Neutrophil (primary cell): ENCODE data around the gene MTG2.

ENCODE experiments used
- H3K27ac ChIP-seq: fragments of 200-600 bp; sonication (generic); 2 replicates; pipeline ENCODE4 v1.5.1; 2016; ENCODE audit warnings: mild to moderate bottlenecking, moderate library complexity
- H3K27me3 ChIP-seq: fragments of 200-600 bp; sonication (generic); 2 replicates; pipeline ENCODE4 v1.6.0; 2016; ENCODE audit warnings: mild to moderate bottlenecking
- H3K36me3 ChIP-seq: fragments of 200-600 bp; sonication (generic); 2 replicates; pipeline ENCODE4 v1.5.1; 2017
- H3K4me1 ChIP-seq, 2 experiments: fragments of 200-600 bp in 1 of 2; sonication (generic) in 1 of 2; 1 replicate in 1 of 2; 2 replicates in 1 of 2; pipeline versions ENCODE4 v1.5.1 to v1.6.1; 2013 to 2016; ENCODE audit warnings: low read depth in 1 of 2, low read length in 1 of 2, mild to moderate bottlenecking in 1 of 2, moderate library complexity in 1 of 2; ENCODE audit not compliant: control insufficient read depth in 1 of 2, insufficient read depth in 1 of 2
- H3K4me3 ChIP-seq, 2 experiments: fragments of 200-600 bp in 1 of 2; sonication (generic) in 1 of 2; 1 replicate in 1 of 2; 2 replicates in 1 of 2; pipeline ENCODE4 v1.5.1; 2013 to 2016; ENCODE audit warnings: low read depth in 1 of 2, low read length in 1 of 2, mild to moderate bottlenecking in 1 of 2, moderate library complexity in 1 of 2
- H3K9me3 ChIP-seq: fragments of 200-600 bp; sonication (generic); 2 replicates; pipeline ENCODE4 v1.5.1; 2016
- CTCF ChIP-seq: fragments of 200-600 bp; sonication (generic); IDR thresholded peaks from 2 replicates; pipeline ENCODE4 v1.5.1; 2016; ENCODE audit warnings: antibody characterized with exemption

Gene MTG2

GRCh38 chr20:62217913-62218773 lies 35.3 kb downstream of the MTG2 start:
- TF ChIP-seq CTCF = no peak
- no peak overlapping the region for H3K27ac ChIP-seq
- peaks cover 4 to 13% of the 10 kb centered on the region in 2 experiments for H3K4me1 ChIP-seq
- no peak overlapping the region for H3K4me3 ChIP-seq
- no peaks in the 10 kb centered on the region for H3K36me3 ChIP-seq
- no peaks in the 10 kb centered on the region for H3K9me3 ChIP-seq
- peaks cover 94% of the 10 kb centered on the region for H3K27me3 ChIP-seq

DNA sequence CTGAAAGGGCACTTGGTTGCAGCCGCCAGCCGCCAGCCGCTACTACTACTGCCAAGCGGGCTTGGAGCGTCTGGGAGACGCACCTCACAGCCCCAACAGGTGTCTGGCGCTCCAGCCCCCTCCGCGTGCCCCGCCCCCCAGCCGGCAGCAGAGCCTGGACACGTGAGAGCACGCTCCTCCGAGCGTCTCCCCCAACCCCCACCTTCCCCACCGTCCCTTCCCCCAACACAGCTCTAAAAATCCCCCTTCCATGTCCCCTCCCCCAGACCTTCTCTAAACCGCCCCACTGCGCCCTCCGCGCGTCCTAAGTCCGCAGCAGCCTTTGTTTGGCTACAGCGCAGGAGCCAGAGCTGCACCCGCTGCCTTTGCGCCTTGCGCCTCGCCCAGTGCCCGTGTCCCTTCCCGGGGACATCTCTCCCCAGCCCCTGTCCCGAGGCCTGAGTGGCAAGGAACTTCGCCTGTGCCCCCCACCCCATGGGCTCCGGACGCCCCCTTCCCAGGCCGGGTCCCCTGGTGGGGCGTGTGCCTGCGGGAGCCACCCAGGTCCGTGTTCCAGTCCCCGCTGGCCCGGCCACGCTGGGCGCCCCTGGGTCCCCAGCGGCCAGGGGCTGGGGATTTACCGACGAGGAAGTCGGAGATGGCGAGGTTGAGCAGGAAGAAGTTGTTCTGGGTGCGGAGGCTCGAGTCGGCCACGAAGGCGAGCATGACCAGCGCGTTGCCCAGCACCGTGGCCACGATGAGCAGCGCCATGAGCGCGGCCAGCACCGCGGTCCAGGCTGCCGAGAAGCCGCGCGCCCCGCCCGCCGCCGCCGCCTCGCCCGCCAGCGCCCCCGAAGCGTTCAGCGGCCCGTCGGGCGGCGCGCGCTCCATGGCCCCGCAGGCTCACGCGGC lies 36.5 kb downstream of the MTG2 start:
- H3K4me3 ChIP-seq = peak overlapping the region; percentile 17 to 36
- no peaks in the 10 kb centered on the region for H3K9me3 ChIP-seq
- no peaks in the 10 kb centered on the region for H3K36me3 ChIP-seq
- H3K27me3 ChIP-seq = peaks cover 99% of the 10 kb centered on the region
- no peak for TF ChIP-seq CTCF
- H3K4me1 ChIP-seq = peaks cover 4 to 13% of the 10 kb centered on the region in 2 experiments
- no peak overlapping the region for H3K27ac ChIP-seq

- Histone ChIP-seq H3K4me1 (peaks cover 4 to 13% of the 10 kb centered on the region in 2 experiments), H3K27me3 (peaks cover 99% of the 10 kb centered on the region), H3K9me3 (no peaks in the 10 kb centered on the region), H3K27ac (no peak within 1 kb of the TSS), H3K4me3 (peak within 1 kb of the TSS; percentile 17 to 36), H3K36me3 (no peaks in the 10 kb centered on the region)
- TF ChIP-seq CTCF = no peak
Observed at GRCh38 chr20:62219992-62220665, 37.3 kb downstream of the MTG2 start, which contains the start of gene HRH3. TSS of gene HRH3 (minus strand) at chr20:62220278. CDS start at chr20:62219970, 308 bp downstream.

DNA sequence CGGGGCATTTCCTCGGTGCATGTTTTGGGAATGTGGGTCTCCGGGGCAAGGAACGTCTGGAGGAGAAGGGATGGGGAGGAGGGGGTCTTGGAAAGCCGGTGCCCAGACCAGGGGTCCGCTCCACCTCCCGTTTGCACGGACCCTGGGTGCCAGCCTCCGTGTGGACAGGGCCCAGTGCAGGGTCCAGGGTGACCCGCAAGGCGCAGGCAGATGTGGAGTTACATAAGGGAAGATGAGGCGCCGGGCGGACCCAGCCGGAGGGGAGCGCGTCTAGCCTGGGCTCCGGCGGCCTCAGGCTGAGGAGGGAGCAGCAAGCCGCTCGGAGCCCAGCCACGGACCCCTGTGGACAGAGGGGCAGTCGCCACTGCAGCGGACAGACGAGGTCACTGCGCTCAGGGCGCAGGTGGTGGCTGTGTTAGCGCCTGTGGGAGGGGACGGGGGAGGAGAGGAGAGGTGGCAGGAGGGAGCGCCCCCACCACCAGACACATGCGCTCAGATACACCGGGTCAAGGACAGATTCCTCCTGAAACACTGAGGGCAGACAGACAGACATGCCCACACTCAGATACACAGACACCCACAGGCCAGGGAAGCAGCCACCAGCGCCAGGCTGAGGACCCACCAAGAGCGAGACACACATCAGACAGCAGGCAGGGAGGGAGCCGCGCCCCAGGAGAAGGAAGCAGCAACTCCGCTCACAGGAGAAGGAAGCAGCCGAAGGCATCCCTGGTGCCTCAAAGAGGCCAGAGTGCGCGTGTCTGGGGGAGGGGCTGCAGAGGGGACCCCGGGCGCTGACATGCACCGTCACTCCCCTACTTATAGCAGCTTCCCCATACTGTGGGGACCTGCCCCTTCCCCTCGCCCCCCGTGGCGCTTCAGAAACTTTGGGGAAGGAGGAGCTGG lies 38.1 kb downstream of the MTG2 start:
- TF ChIP-seq CTCF = no peak
- H3K4me3 ChIP-seq = peak overlapping the region in 1 of 2 experiments; percentile 34
- H3K27me3 ChIP-seq = peaks cover 99% of the 10 kb centered on the region
- no peak overlapping the region for H3K27ac ChIP-seq
- no peaks in the 10 kb centered on the region for H3K36me3 ChIP-seq
- H3K4me1 ChIP-seq = peaks cover 4 to 13% of the 10 kb centered on the region in 2 experiments
- H3K9me3 ChIP-seq = no peaks in the 10 kb centered on the region
